ENCODE measurements around the gene CDC73.
A peak's percentile ranks its signal among the peaks of the same experiment; 100 is the strongest.

Gene CDC73

DNA sequence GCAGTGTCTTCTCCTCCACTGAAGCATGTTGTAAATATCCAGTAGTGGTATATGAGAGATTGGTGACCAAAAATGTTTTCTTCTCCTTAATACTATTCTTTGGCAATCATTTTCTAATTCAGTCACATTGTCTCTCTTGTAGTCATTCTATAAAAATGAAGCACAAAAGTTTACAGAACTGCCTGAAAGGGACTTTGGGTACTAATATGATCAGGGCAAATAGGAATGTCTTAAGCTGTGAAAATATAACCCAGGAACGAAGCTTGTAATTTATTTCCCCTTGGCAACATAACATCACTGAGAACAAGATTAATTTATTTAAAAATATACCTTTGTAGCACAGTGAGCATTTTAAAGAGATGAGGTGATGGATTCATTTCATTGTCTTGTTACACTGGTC is 59.7 kb downstream of the CDC73 start:
- peaks cover 10% of the 10 kb centered on the region; the same call in 1 of the 2 replicates for H4K20me1 ChIP-seq (ENCODE audit: insufficient read depth, low read length)
- H3K9me3 ChIP-seq (ENCODE audit: insufficient read depth, low read length, severe bottlenecking): no peaks in the 10 kb centered on the region
- H3K4me3 ChIP-seq (ENCODE audit: low read depth in 1 of 2, low read length in 2 of 2): no peak overlapping the region
- no peak overlapping the region for H3K27ac ChIP-seq (ENCODE audit: low read length)
- H3K27me3 ChIP-seq (ENCODE audit: insufficient read depth, low read length, poor library complexity): no peaks in the 10 kb centered on the region
- ATAC-seq (ENCODE audit: insufficient read depth, low read depth): no peak
- no peak overlapping the region for H2AFZ ChIP-seq (ENCODE audit: low read depth, low read length)
- H3K9ac ChIP-seq (ENCODE audit: low read depth, low read length): no peak overlapping the region
- no peaks in the 10 kb centered on the region for H3K4me1 ChIP-seq (ENCODE audit: insufficient read depth, low read length)
- H3K4me2 ChIP-seq (ENCODE audit: insufficient read depth, low read length): no peak overlapping the region
- H3K36me3 ChIP-seq (ENCODE audit: insufficient read depth, low read length): 0 out of 2 replicates have a peak, but pooled peaks cover 2% of the 10 kb centered on the region
- DNase-seq: no peak
- H3K79me2 ChIP-seq (ENCODE audit: insufficient read depth, low read length): peaks cover 46% of the 10 kb centered on the region
- TF ChIP-seq, protein P1, sequence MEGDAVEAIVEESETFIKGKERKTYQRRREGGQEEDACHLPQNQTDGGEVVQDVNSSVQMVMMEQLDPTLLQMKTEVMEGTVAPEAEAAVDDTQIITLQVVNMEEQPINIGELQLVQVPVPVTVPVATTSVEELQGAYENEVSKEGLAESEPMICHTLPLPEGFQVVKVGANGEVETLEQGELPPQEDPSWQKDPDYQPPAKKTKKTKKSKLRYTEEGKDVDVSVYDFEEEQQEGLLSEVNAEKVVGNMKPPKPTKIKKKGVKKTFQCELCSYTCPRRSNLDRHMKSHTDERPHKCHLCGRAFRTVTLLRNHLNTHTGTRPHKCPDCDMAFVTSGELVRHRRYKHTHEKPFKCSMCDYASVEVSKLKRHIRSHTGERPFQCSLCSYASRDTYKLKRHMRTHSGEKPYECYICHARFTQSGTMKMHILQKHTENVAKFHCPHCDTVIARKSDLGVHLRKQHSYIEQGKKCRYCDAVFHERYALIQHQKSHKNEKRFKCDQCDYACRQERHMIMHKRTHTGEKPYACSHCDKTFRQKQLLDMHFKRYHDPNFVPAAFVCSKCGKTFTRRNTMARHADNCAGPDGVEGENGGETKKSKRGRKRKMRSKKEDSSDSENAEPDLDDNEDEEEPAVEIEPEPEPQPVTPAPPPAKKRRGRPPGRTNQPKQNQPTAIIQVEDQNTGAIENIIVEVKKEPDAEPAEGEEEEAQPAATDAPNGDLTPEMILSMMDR (IDR thresholded peaks at IDR 0.05; ENCODE audit: borderline replicate concordance, extremely low read depth, low read length, poor library complexity, severe bottlenecking): no peak
- TF ChIP-seq EZH2 (IDR thresholded peaks at IDR 0.05; ENCODE audit: borderline replicate concordance, low read depth, low read length, severe bottlenecking): no peak

DNA sequence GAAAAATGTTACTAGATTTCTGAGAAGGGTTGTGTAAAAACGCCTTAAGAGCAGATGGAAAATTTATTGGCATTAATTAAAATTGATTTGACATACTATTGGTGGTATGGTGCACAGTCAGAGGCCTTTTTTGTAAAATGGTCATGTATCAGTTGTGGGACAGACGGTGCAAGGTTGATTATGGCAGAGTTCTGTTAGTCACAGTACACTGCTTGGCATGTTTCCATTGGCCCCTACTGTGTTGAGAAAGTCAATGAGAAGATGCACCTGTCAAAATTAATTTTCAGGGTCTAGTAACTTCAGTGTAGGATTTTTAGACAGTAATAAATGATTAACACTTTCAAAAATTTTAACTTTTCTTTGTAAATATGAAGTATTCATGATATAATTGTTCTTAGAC is 60.2 kb downstream of the CDC73 start:
- no peaks in the 10 kb centered on the region for H3K9me3 ChIP-seq (ENCODE audit: insufficient read depth, low read length, severe bottlenecking)
- peaks cover 10% of the 10 kb centered on the region; the same call in 1 of the 2 replicates for H4K20me1 ChIP-seq (ENCODE audit: insufficient read depth, low read length)
- peaks cover 50% of the 10 kb centered on the region for H3K79me2 ChIP-seq (ENCODE audit: insufficient read depth, low read length)
- DNase-seq: no peak
- ATAC-seq (ENCODE audit: insufficient read depth, low read depth): no peak
- no peak overlapping the region for H3K4me2 ChIP-seq (ENCODE audit: insufficient read depth, low read length)
- H3K4me3 ChIP-seq (ENCODE audit: low read depth in 1 of 2, low read length in 2 of 2): no peak overlapping the region
- no peaks in the 10 kb centered on the region for H3K4me1 ChIP-seq (ENCODE audit: insufficient read depth, low read length)
- H3K36me3 ChIP-seq (ENCODE audit: insufficient read depth, low read length): no peaks in the 10 kb centered on the region
- no peak overlapping the region for H3K27ac ChIP-seq (ENCODE audit: low read length)
- H2AFZ ChIP-seq (ENCODE audit: low read depth, low read length): no peak overlapping the region
- TF ChIP-seq, protein P1 (IDR thresholded peaks at IDR 0.05; ENCODE audit: borderline replicate concordance, extremely low read depth, low read length, poor library complexity, severe bottlenecking): no peak
- TF ChIP-seq EZH2 (IDR thresholded peaks at IDR 0.05; ENCODE audit: borderline replicate concordance, low read depth, low read length, severe bottlenecking): no peak
- H3K9ac ChIP-seq (ENCODE audit: low read depth, low read length): no peak overlapping the region
- no peaks in the 10 kb centered on the region for H3K27me3 ChIP-seq (ENCODE audit: insufficient read depth, low read length, poor library complexity)

DNA sequence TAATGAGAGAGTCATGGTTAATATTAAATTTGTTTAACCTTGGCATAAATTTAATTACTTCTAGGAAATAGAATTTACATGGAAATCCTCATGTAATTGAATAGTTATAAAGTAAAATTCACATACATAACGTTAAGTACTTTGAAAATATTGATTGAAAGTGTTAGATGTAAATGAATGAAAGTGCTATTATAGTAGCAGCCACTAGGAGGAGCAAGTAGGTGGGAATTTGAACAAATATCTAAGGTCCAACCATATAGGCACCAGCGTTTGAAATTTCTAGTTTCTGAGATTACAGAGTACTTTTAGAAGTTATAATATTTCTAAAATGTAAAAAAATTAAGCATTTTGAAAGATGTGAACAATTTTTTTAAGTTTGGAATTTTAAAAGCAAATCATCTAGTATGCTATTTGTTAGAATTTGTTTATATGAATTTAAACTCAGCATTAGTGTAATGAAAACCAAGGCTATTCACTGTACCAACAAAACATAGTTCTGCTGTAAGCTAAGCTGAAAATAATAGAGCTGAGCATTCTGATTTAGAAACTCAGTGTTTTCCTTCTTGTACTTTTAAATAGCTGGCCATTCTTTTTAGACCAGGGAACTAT is 61.3 kb downstream of the CDC73 start:
- Histone ChIP-seq H3K4me2 (ENCODE audit: insufficient read depth, low read length) (no peak overlapping the region), H3K4me3 (ENCODE audit: low read depth in 1 of 2, low read length in 2 of 2) (no peak overlapping the region), H3K79me2 (ENCODE audit: insufficient read depth, low read length) (peaks cover 61% of the 10 kb centered on the region), H3K27me3 (ENCODE audit: insufficient read depth, low read length, poor library complexity) (no peaks in the 10 kb centered on the region), H3K36me3 (ENCODE audit: insufficient read depth, low read length) (no peaks in the 10 kb centered on the region), H4K20me1 (ENCODE audit: insufficient read depth, low read length) (peaks cover 10% of the 10 kb centered on the region; the same call in 1 of the 2 replicates), H2AFZ (ENCODE audit: low read depth, low read length) (no peak overlapping the region), H3K27ac (ENCODE audit: low read length) (no peak overlapping the region), H3K9ac (ENCODE audit: low read depth, low read length) (no peak overlapping the region), H3K4me1 (ENCODE audit: insufficient read depth, low read length) (no peaks in the 10 kb centered on the region), H3K9me3 (ENCODE audit: insufficient read depth, low read length, severe bottlenecking) (no peaks in the 10 kb centered on the region)
- TF ChIP-seq, protein P1 (IDR thresholded peaks at IDR 0.05; ENCODE audit: borderline replicate concordance, extremely low read depth, low read length, poor library complexity, severe bottlenecking): peak; percentile 83
- TF ChIP-seq EZH2 (IDR thresholded peaks at IDR 0.05; ENCODE audit: borderline replicate concordance, low read depth, low read length, severe bottlenecking): no peak
- ATAC-seq (ENCODE audit: insufficient read depth, low read depth): peak; percentile 73
- no peak for DNase-seq
